Measurements from ENCODE around the gene LAPTM4A. TPM values are rescaled to one million over a fixed set of nuclear protein-coding genes. Genes with fewer than 3 reads are reported as not detected.
"Not testable (repeated sequence)": the region's sequence is repeated elsewhere in the genome, so short reads cannot be mapped to it uniquely, and the experiment has no call there.

The LAPTM4A gene
- polyA plus RNA-seq, 4 donors: 432 to 524 (median 444) TPM

GRCh38 chr2:20077411-20077940 is 26.0 kb upstream of the LAPTM4A start:
- DNase-seq (ENCODE audit: low read depth in 4 of 4, low spot score in 2 of 4): no peak

DNA sequence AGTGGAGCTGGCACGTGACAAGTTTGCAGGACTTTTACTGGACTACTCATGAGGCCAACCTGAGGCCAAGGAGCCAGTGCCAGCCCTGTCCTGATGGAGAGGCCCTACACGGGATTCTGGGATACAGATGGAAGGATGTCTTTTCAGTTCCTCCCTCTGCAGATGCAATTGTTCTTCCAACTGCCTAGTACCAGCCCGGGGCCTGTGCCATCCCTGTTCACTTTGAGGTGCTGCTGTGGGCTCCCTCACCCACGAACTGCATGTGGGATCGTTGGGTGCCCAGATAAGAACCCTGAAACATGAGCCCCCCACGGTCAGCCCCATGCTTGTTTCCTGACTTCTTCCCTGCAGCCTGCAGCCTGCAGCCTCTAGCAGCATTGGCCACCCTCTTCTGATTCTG is 25.3 kb upstream of the LAPTM4A start:
- no peak for DNase-seq (ENCODE audit: low read depth in 4 of 4, low spot score in 2 of 4)

GRCh38 chr2:20074901-20075300 is 23.5 kb upstream of the LAPTM4A start:
- DNase-seq (ENCODE audit: low read depth in 4 of 4, low spot score in 2 of 4): no peak

GRCh38 chr2:20074046-20074648 is 22.7 kb upstream of the LAPTM4A start:
- DNase-seq (ENCODE audit: low read depth in 4 of 4, low spot score in 2 of 4): not testable (repeated sequence)

DNA sequence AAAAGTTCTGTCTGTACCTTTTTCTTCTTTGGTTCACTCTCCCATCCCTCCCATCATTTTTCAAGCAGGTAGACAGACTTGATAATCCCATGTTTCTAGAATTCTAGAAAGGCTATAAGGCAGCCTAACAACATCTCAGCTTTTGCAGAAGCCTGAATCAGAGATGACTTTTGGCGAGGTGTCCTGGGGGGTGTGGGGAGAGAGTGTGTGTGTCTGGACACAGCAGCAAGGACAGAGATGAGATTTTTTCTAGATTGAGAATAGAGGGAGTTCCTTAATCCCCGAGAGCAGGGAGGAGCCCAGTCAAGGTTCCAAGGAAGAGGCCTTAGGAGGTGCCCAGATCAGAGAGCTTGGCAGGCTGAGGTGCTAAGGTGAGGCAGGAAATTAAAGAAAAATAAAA is 22.0 kb upstream of the LAPTM4A start:
- DNase-seq (ENCODE audit: low read depth in 4 of 4, low spot score in 2 of 4): no peak

DNA sequence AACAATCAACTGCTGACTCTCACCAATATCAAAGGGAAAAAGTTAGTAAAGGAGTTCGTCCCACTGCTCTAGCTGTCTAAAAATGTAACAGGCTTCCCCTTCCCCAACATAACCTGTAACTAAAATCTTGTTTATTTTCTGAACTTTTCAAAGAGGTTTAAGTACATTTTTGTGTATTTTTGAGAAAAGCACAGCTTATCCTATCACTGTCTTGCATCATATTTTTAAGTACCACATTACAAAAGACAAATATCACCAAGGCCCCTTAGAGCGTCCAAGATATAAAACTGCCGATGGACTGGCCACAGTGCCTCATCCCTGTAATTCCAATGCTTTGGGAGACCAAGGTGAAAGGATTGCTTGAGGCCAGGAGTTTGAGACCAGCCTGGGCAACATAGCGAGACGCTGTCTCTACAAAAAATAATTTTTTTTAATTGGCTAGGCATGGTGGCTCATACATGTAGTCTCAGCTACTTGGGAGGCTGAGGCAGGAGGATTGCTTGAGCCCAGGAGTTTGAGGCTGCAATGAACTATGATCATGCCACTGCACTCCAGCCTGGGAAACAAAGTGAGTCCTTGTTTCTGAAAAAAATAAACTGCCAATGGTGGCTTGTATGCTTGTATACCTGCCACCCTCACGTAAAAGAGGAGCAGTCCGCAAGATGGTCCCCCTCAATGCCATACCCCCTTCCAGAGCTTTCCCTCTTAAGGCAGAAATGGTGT is 21.2 kb upstream of the LAPTM4A start:
- DNase-seq (ENCODE audit: low read depth in 4 of 4, low spot score in 2 of 4): no peak

GRCh38 chr2:20071397-20072383 is 20.3 kb upstream of the LAPTM4A start:
- peak in 2 of 4 donors; percentile 50 to 61 for DNase-seq (ENCODE audit: low read depth in 4 of 4, low spot score in 2 of 4)

DNA sequence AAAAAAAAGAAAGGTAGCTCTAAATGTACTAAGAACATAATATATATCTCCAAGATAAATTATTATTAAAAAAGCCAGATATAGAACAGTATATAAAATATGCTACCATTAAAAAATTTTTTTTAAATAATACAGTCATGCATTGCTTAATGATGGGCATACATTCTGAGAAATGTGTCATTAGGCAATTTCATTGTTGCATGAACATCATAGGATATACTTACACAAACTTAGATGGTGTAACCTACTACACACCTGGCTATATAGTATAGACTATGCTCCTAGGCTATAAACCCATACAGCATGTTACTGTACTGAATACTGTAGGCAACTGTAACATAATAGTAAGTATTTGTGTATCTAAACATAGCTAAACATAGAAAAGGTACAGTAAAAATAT is 18.3 kb upstream of the LAPTM4A start:
- DNase-seq (ENCODE audit: low read depth in 4 of 4, low spot score in 2 of 4): no peak

- DNase-seq (ENCODE audit: low read depth in 4 of 4, low spot score in 2 of 4): no peak
Measured at GRCh38 chr2:20067992-20068584, 16.7 kb upstream of the LAPTM4A start.

GRCh38 chr2:20065885-20066602 is 14.6 kb upstream of the LAPTM4A start:
- DNase-seq (ENCODE audit: low read depth in 4 of 4, low spot score in 2 of 4): no peak

DNA sequence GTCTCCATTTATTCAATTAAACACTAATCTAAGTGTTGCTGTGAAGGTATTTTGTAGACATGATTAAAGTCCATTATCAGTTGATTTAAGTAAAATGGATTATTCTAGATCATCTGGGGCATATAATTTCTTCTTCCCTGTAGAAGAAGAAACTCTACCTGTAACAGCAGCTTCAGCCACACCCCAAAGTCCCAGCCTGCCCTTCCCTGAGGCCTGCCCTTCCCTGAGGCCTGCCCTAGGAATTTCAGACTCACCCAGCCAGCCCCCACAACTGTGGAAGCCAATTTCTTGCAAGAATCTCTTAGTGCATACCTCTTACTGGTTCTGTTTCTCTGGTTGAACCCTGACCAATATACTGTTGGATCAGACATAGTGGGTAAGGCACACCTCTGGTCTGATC is 13.4 kb upstream of the LAPTM4A start:
- no peak for DNase-seq (ENCODE audit: low read depth in 4 of 4, low spot score in 2 of 4)

DNA sequence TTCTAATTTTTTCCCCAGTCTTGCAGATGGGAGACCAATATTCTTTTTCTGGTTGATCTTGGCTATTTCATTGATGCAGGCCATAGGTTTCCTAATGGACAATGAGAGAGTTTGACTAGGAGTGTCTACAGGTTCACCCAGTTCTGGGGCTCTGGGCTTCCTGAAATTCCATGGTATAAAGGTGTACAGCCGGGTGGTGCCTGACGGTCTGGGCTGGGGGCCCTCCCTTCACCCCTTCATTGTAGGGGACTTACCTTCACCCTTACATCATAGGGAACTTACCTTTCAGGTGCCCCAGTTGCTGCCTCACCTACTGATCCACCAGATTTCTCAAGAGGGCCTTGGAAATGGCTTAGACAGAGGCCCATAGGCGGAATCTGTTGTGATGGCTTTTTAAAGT is 13.0 kb upstream of the LAPTM4A start:
- DNase-seq (ENCODE audit: low read depth in 4 of 4, low spot score in 2 of 4): no peak

- no peak for DNase-seq (ENCODE audit: low read depth in 4 of 4, low spot score in 2 of 4)
Measured at GRCh38 chr2:20062615-20063545, 11.5 kb upstream of the LAPTM4A start.

DNA sequence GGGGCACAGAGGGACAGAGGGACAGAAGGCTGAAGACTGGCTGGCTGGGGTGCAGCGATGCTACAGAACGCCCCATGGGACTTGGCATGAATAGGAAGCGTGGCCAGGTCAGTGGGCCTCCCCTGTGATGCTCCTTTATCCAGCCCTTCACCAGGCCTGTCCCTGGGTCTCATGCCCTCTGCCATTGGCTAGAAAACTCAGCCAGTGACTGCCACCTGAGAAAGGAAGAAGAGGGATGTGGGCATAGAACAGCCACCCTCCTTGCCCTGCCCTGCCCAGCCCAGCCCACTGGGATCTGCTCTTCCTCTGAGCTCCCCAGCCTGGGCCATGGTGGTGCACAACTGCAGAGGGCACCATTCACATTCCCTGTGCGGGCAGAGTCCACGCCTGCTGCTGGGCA is 10.5 kb upstream of the LAPTM4A start:
- DNase-seq (ENCODE audit: low read depth in 4 of 4, low spot score in 2 of 4): no peak

GRCh38 chr2:20061476-20061875 is 10.0 kb upstream of the LAPTM4A start:
- DNase-seq (ENCODE audit: low read depth in 4 of 4, low spot score in 2 of 4): no peak

- DNase-seq (ENCODE audit: low read depth in 4 of 4, low spot score in 2 of 4): no peak
Measured at GRCh38 chr2:20060106-20060505, 8.7 kb upstream of the LAPTM4A start.

- DNase-seq (ENCODE audit: low read depth in 4 of 4, low spot score in 2 of 4): no peak
Measured at GRCh38 chr2:20057268-20057667, 5.8 kb upstream of the LAPTM4A start.

- no peak for DNase-seq (ENCODE audit: low read depth in 4 of 4, low spot score in 2 of 4)
Measured at GRCh38 chr2:20054931-20055330, 3.5 kb upstream of the LAPTM4A start.

DNA sequence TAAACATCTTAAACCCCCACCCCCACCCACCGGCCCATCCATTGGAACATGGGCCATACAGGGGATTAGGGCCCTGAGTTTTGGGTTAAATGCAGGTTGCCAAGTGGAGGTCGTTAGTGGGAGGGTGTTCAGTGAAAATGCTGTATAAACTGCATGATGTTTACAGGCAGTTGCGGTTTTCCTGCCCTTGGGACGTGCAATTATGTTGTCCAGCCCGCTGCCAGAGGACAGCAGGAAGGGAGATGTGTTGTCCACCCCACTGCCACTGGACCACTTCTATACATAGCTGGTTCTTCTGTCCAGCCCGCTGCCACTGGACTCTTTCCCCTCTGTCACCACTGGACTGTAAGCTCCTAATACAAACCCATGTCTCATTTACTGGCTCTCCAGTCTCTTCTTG is 2.7 kb upstream of the LAPTM4A start:
- no peak for DNase-seq (ENCODE audit: low read depth in 4 of 4, low spot score in 2 of 4)

All from left renal cortex interstitium (tissue), 4 donors.